Activated naive CD4-positive, alpha-beta T cell treated with anti-CD3 and anti-CD28 coated beads, Interleukin-2, amount 50 U/mL, for 72 hours (primary cell): Measurements from ENCODE around the gene SLFN12L. TPM values are rescaled to one million over a fixed set of nuclear protein-coding genes. Genes with fewer than 3 reads are reported as not detected.
"Not testable (repeated sequence)": the region's sequence is repeated elsewhere in the genome, so short reads cannot be mapped to it uniquely, and the experiment has no call there.

Experiments
- ATAC-seq, 2 donors: fragments of 150-1000 bp; cut with Tn5 transposase; 2 replicates each; pipeline ENCODE4 v1.10.0; 2021; ENCODE audit warnings: mild to moderate bottlenecking in 2 of 2, moderate library complexity in 2 of 2
- DNase-seq, 2 donors: peaks; one replicate each; pipeline ENCODE4 v3.0.0; 2021 to 2022; ENCODE audit warnings: low spot score in 2 of 2
- H3K27ac Mint-ChIP-seq, 2 donors: one replicate each; pipeline ENCODE4 v1.8.0; 2022; ENCODE audit warnings: mild to moderate bottlenecking in 2 of 2, mixed read lengths in 2 of 2
- H3K36me3 Mint-ChIP-seq, 2 donors: one replicate each; pipeline ENCODE4 v1.8.0; 2022; ENCODE audit warnings: mixed read lengths in 2 of 2
- H3K9me3 Mint-ChIP-seq, 2 donors: one replicate each; pipeline ENCODE4 v1.8.0; 2022; ENCODE audit warnings: mixed read lengths in 2 of 2
- total RNA-seq, 2 donors: library from RNA; stranded (reverse); gene quantifications; one replicate each; pipeline ENCODE4 v1.2.3, GENCODE V29; 2022

SLFN12L gene
- total RNA-seq, 2 donors from 2014 or later = 33.7 to 43.2 TPM

DNA sequence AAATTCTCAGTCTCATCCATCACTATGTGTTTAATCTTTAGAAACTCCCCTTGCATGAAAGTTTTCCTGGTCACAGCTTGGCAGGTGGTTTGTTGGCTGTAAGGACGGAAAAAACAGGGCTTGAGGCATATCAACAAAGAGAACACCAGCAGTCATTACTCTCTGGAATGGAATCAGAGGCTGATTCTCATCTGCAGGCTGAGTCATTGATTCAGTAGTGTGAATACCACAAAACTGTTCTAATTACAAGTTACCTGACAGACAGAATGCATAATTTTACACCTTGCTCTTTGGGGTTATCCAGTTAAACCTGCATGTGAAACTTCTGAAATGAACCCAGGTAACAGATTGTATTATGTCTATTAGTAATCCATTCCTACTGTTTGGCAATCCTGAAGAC, 11.5 kb upstream of the SLFN12L start:
- no peak overlapping the region for H3K27ac Mint-ChIP-seq
- no peaks in the 10 kb centered on the region for H3K36me3 Mint-ChIP-seq
- DNase-seq (no peak), ATAC-seq (peak; percentile 31 to 84)
- H3K9me3 Mint-ChIP-seq = no peaks in the 10 kb centered on the region

GRCh38 chr17:35548208-35548810, 10.8 kb upstream of the SLFN12L start:
- Mint-ChIP-seq H3K36me3 (no peaks in the 10 kb centered on the region), H3K9me3 (no peaks in the 10 kb centered on the region), H3K27ac (no peak overlapping the region)
- no peak for DNase-seq
- no peak for ATAC-seq

DNA sequence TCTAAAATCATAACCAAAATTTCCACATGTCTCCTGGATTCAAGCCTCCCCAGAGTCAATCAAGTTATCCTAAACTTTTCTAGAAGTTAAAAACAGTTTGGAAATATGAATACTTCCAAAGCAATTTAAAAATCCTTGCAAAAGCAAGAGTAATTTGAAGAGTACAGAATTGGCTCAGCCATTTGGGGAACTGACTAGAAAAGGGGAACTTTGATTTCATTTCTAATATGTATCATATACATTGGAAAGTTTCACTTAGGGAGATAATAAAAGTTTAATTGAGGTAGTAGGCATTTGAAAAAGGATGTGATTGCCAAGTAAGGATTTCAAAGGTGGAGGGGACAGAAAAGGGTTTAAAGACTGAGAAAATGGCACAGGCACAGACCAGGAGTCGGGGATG, 9.0 kb upstream of the SLFN12L start:
- Mint-ChIP-seq H3K9me3 (no peaks in the 10 kb centered on the region), H3K36me3 (no peaks in the 10 kb centered on the region), H3K27ac (no peak overlapping the region)
- DNase-seq (no peak), ATAC-seq (peak in 1 of 2 donors; percentile 56)

DNA sequence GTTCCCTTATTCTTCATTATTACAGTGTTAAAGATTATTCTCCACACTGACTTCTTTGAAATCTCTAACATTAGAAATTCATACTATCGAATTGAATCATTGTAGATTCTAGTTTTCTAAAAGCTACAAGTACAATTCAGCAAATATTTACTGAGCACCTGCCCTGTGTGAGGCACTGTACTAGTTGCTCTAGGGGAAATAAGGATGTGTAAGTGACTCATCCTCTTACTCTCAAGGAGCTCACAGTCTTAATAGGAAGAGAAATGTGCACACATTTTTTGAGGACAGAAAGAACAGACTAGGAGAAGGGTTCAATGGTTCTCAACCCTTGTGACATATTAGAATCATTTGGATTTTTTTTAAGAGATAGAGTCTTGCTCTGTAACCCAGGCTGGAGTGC, 7.7 kb upstream of the SLFN12L start:
- H3K27ac Mint-ChIP-seq = no peak overlapping the region
- no peaks in the 10 kb centered on the region for H3K36me3 Mint-ChIP-seq
- no peaks in the 10 kb centered on the region for H3K9me3 Mint-ChIP-seq
- no peak for DNase-seq
- no peak for ATAC-seq

- no peak for ATAC-seq
- DNase-seq = no peak
- no peak overlapping the region for H3K27ac Mint-ChIP-seq
- H3K9me3 Mint-ChIP-seq = no peaks in the 10 kb centered on the region
- no peaks in the 10 kb centered on the region for H3K36me3 Mint-ChIP-seq
Measured at GRCh38 chr17:35543856-35544255, 6.4 kb upstream of the SLFN12L start.

GRCh38 chr17:35542990-35543389, 5.5 kb upstream of the SLFN12L start:
- Mint-ChIP-seq H3K36me3 (no peaks in the 10 kb centered on the region), H3K9me3 (no peaks in the 10 kb centered on the region), H3K27ac (no peak overlapping the region)
- DNase-seq = no peak
- ATAC-seq = no peak

DNA sequence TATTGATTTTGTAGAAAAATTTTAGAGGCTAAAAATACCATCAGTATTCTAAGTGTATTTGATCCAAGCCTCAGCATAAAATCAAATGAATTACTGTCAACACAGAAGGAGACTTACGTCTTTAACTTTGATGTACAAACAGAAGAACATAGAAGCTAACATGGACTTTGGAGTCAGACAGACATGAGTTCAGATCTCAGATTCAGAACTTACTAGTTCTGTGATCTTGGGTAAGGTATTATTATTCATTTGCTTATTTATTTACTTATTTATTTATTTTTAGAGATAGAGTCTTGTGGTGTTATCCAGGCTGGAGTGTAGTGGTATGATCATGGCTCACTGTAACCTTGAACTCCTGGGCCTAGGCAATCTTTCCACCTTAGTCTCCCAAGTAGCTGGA, 4.0 kb upstream of the SLFN12L start:
- Mint-ChIP-seq H3K27ac (peak overlapping the region; percentile 82 to 99), H3K36me3 (peaks cover 10% of the 10 kb centered on the region in 2 donors)
- ATAC-seq = no peak

DNA sequence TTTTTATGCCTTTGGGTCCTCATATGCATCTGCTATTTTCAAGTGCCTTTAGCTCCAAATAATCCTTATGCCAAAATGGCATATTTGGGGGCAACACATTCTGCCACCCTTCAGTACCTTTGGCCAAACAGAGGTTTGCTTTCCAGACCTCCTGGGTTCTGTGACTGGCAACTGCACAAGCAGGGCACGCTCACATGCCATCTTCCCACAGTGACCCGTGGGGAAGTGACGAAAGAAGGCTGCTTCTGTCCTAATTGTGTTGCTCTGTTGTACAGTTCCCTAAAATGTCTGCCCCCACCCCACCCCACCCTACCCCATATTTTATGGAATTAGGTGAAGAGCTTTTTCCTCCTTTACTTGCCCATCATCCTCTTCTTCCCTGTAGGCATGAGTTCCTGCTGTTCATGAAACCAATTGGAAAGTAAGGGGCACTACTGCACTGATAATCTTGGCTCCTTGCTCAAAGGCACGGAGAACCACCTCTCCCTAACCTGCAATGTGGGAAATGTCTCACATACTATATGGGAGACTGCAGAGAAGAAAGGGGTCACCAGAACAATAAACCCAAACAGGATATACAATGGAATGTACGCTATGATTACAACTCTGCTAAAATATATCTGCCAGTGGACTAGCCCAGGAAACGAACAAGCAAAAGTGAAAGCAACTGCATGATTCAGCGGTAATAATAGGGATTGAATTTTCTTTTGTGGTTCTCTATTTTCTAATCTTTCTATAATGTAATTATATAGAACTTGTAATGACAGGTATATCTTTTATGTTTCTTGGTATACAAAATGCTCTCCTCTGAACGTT, 3.3 kb upstream of the SLFN12L start:
- ATAC-seq = peak in 1 of 2 donors; percentile 50
- peaks cover 16% of the 10 kb centered on the region in 2 donors for H3K36me3 Mint-ChIP-seq

More for the DNA sequence above, 4.0 kb upstream of the SLFN12L start:
- no peaks in the 10 kb centered on the region for H3K9me3 Mint-ChIP-seq
- no peak for DNase-seq

DNA sequence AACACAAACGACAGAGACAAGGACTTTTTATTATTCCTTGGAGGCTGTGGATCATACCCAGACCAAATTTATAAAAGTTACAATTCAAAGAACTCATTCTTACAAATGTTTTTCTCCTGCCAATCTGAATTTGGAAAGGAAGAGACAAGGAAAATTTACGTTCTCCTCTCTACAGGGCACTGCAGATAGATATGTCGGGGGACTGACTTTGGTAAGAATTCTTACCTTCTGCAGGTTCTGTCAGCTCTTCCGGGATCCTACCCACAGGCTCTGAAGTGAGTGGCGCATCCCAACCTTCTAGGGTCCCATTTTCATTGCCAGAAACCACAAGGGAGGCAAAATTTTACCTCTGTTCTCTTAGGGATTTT, 2.2 kb upstream of the SLFN12L start:
- H3K36me3 Mint-ChIP-seq = peaks cover 18 to 19% of the 10 kb centered on the region in 2 donors
- H3K27ac Mint-ChIP-seq = peak overlapping the region; percentile 94 to 99
- DNase-seq (no peak), ATAC-seq (no peak)
- no peaks in the 10 kb centered on the region for H3K9me3 Mint-ChIP-seq

More for the DNA sequence above, 3.3 kb upstream of the SLFN12L start:
- no peaks in the 10 kb centered on the region for H3K9me3 Mint-ChIP-seq
- H3K27ac Mint-ChIP-seq = peak overlapping the region; percentile 82 to 99
- DNase-seq = no peak

GRCh38 chr17:35536664-35537171, 760 bp downstream of the SLFN12L start:
- ATAC-seq (peak; percentile 32 to 54), DNase-seq (peak in 1 of 2 donors; percentile 30)
- H3K27ac Mint-ChIP-seq = peak overlapping the region; percentile 99
- H3K36me3 Mint-ChIP-seq = peaks cover 25 to 31% of the 10 kb centered on the region in 2 donors
- H3K9me3 Mint-ChIP-seq = no peaks in the 10 kb centered on the region

DNA sequence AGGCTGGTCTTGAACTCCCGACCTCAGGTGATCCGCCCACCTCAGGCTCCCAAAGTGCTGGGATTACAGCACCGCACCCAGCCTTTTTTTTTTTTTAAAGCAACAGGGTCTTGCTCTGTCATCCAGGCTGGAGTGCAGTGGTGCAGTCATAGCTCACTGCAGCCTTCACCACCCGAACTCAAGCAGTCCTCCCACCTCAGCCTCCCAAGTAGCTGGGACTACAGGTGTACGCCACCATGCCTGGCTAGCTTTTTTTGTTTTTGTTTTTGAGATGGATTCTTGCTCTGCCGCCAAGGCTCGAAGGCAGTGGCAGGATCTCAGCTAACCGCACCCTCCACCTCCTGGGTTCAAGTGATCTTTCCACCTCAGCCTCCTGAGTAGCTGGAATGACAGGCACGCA, 2.1 kb downstream of the SLFN12L start:
- Mint-ChIP-seq H3K27ac (peak overlapping the region; percentile 99), H3K36me3 (peaks cover 33 to 34% of the 10 kb centered on the region in 2 donors)
- not testable (repeated sequence) for H3K9me3 Mint-ChIP-seq, ATAC-seq, DNase-seq

DNA sequence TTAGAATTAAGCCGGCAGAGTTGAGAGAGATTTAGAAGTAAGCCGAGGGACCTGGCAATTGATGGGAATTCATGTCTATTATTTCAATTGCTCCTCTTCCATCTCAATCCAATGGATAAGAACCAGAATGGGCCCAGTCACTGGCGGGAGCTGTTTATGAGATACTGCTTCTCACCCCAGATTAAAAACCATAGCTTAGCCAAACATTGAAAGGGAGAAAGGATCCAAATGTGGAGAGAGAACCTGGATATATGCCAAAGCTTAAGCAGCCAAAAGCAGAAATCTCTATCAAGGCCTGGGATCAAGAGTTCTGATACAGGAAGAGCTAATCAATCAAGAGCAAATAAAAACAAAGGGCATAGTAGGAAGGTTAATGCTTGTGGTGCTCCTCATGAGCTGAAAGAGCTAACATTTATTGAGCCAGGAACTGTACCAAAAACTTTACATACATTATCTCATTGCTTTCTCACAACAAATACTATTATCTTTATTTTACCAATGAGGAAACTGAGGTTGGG, 2.8 kb downstream of the SLFN12L start:
- ATAC-seq (no peak), DNase-seq (no peak)
- Mint-ChIP-seq H3K36me3 (peaks cover 34 to 37% of the 10 kb centered on the region in 2 donors), H3K27ac (peak overlapping the region; percentile 2 to 99), H3K9me3 (peaks cover 0 to 4% of the 10 kb centered on the region in 2 donors)

GRCh38 chr17:35531160-35531559, 6.3 kb downstream of the SLFN12L start:
- H3K36me3 Mint-ChIP-seq = peaks cover 22 to 56% of the 10 kb centered on the region in 2 donors
- H3K9me3 Mint-ChIP-seq = peaks cover 0 to 9% of the 10 kb centered on the region in 2 donors
- no peak overlapping the region for H3K27ac Mint-ChIP-seq
- no peak for DNase-seq
- ATAC-seq = no peak

DNA sequence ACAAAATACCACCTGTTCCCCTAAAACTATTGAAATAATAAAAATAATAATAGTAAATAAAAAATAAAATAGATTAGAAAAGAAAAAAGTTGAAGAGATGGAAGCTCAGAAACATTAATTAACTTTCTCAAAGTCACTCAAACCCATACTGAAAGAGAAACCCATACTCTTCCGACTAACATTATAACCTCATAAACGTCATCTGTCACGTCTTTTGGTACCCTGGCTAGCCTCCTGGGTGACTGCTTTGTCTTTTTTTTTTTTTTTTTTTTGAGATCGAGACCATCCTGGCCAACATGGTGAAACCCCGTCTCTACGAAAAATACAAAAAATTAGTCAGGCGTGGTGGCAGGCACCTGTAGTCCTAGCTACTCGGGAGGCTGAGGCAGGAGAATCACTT, 7.6 kb downstream of the SLFN12L start:
- peaks cover 18 to 61% of the 10 kb centered on the region in 2 donors for H3K36me3 Mint-ChIP-seq
- ATAC-seq (no peak), DNase-seq (no peak)
- peak overlapping the region in 1 of 2 donors; percentile 37 for H3K27ac Mint-ChIP-seq
- peaks cover 0 to 9% of the 10 kb centered on the region in 2 donors for H3K9me3 Mint-ChIP-seq

- H3K36me3 Mint-ChIP-seq = peaks cover 13 to 59% of the 10 kb centered on the region in 2 donors
- not testable (repeated sequence) for H3K9me3 Mint-ChIP-seq, H3K27ac Mint-ChIP-seq, ATAC-seq, DNase-seq
Measured at GRCh38 chr17:35529326-35529725, 8.2 kb downstream of the SLFN12L start.

DNA sequence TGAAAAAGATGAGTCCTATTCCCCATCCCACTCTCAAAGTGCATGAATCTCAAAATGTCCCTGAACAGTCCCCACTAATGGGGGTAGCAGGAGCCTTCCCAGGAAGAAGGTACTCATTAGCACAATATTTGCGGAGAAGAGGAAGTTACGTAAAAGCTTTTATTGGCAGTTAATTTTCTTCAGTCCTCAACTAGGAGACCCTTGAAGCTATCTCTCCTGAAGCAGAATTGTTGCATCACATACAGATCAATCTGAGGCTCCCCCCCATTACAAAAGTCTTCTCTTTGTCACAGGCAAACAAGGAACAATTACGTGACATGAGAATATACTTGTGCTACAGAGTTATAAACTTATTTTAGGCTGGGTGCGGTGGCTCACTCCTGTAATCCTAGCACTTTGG, 14.2 kb downstream of the SLFN12L start:
- Mint-ChIP-seq H3K36me3 (peaks cover 4 to 57% of the 10 kb centered on the region in 2 donors), H3K27ac (no peak overlapping the region)
- no peak for DNase-seq

GRCh38 chr17:35521654-35522256, 15.7 kb downstream of the SLFN12L start:
- H3K9me3 Mint-ChIP-seq, DNase-seq: not testable (repeated sequence)
- Mint-ChIP-seq H3K36me3 (peaks cover 4 to 57% of the 10 kb centered on the region in 2 donors), H3K27ac (peak overlapping the region; percentile 59 to 78)
- peak; percentile 79 to 98 for ATAC-seq

More for the DNA sequence above, 14.2 kb downstream of the SLFN12L start:
- no peak for ATAC-seq
- peaks cover 0 to 5% of the 10 kb centered on the region in 2 donors for H3K9me3 Mint-ChIP-seq
